Gastroesophageal sphincter (tissue), 4 donors: ENCODE results near the gene GMFB. TPM values are rescaled to one million over a fixed set of nuclear protein-coding genes. Genes with fewer than 3 reads are reported as not detected.
"Not testable (repeated sequence)": the region's sequence is repeated elsewhere in the genome, so short reads cannot be mapped to it uniquely, and the experiment has no call there.

Experiments
- ATAC-seq: fragments of 150-250 bp; one replicate; pipeline ENCODE4 v1.9.1; 2016; ENCODE audit warnings: mild to moderate bottlenecking, moderate library complexity
- H3K27ac ChIP-seq, 4 donors: fragments of 200-600 bp; sonication (generic) in 3 of 4; 1 replicate in 3 of 4; 2 replicates in 1 of 4; pipeline ENCODE4 v1.5.1; 2016 to 2019
- H3K27me3 ChIP-seq: fragments of 200-600 bp; sonication (generic); one replicate; pipeline ENCODE4 v1.5.1; 2019
- H3K36me3 ChIP-seq, 2 donors: fragments of 200-600 bp; sonication (generic); one replicate each; pipeline ENCODE4 v1.5.1; 2019; ENCODE audit warnings: control low read depth in 1 of 2
- H3K4me1 ChIP-seq, 3 donors: fragments of 200-600 bp; sonication (generic); 1 replicate in 2 of 3; 2 replicates in 1 of 3; pipeline ENCODE4 v1.5.1; 2016 to 2019; ENCODE audit warnings: control low read depth in 2 of 3
- H3K4me3 ChIP-seq, 2 donors: fragments of 200-600 bp; sonication (generic); one replicate each; pipeline ENCODE4 v1.5.1; 2019; ENCODE audit warnings: mild to moderate bottlenecking in 1 of 2, moderate library complexity in 1 of 2
- H3K9me3 ChIP-seq, 3 donors: fragments of 200-600 bp; sonication (generic); one replicate each; pipeline ENCODE4 v1.5.1; 2017 to 2019; ENCODE audit warnings: control low read depth in 2 of 3
- EP300 ChIP-seq: sonication (generic); formaldehyde crosslinking; IDR thresholded peaks from one replicate; pipeline ENCODE4 v1.6.1; 2017; ENCODE audit warnings: antibody characterized with exemption, mild to moderate bottlenecking
- POLR2A ChIP-seq, 2 donors: fragments of 450-650 bp; IDR thresholded peaks; one replicate each; pipeline ENCODE4 v1.6.1; 2017; ENCODE audit warnings: antibody characterized with exemption in 2 of 2, mild to moderate bottlenecking in 2 of 2, moderate library complexity in 1 of 2
- POLR2AphosphoS5 ChIP-seq: sonication (generic); formaldehyde crosslinking; IDR thresholded peaks from one replicate; pipeline ENCODE4 v1.6.1; 2017; ENCODE audit warnings: antibody characterized with exemption
- WGBS, 2 donors: methylation state at CpG; one replicate each; pipeline ENCODE4 v1.1.5; 2018; ENCODE audit warnings: low coverage in 1 of 2; 5-methylcytosine and 5-hydroxymethylcytosine counted together
- total RNA-seq, 4 donors: library from RNA; depleted of rRNA; stranded (reverse); fragments of >200 nt; gene quantifications; one replicate each; pipeline ENCODE4 v1.1.0, GENCODE V29; 2016
- TF ChIP-seq, protein P1 (sequence below), 4 experiments: fragments of 200-600 bp in 2 of 4; fragments of 450-650 bp in 2 of 4; sonication (generic) in 1 of 4; IDR thresholded peaks; one replicate each; pipeline ENCODE4 v1.5.1; 2017 to 2019; ENCODE audit warnings: antibody characterized with exemption in 4 of 4, mild to moderate bottlenecking in 2 of 4, moderate library complexity in 2 of 4

The GMFB gene
- total RNA-seq, 4 donors from 2014 or later = 40.0 to 43.7 (median 42.3) TPM

GRCh38 chr14:54440037-54440436 lies 48.7 kb downstream of the GMFB start:
- peaks cover 6 to 56% (median 8%) of the 10 kb centered on the region in 3 donors for H3K4me1 ChIP-seq
- no peaks in the 10 kb centered on the region for H3K9me3 ChIP-seq
- no peaks in the 10 kb centered on the region for H3K27me3 ChIP-seq
- ATAC-seq = no peak
- H3K36me3 ChIP-seq = no peaks in the 10 kb centered on the region
- TF ChIP-seq EP300 (no peak), POLR2A (IDR thresholded peaks at IDR 0.05) (no peak)
- peak overlapping the region; percentile 74 to 95 (median 94) for H3K27ac ChIP-seq
- H3K4me3 ChIP-seq = peak overlapping the region; percentile 60 to 67
- 23 to 46% methylated on average over 3 to 7 of the region's 7 CpGs for WGBS, 2 donors

DNA sequence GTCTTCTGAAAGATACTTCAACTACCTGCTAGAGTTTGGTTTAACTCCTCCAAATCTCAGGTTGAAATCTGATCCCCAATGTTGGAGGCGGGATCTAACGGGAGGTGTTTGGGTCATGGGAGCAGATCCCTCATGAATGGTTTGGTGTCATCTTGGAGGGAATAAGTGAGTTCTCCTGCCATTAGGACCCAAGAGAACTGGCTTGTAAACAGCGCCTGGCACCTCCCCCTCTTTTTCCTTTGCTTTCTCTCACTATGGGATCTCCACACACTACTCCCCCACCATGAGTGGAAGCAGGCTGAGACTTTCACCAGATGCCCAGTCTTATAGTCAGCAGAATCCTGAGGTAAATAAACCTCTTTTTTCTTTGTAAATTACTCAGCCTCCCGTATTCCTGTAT lies 50.1 kb downstream of the GMFB start:
- 84 to 88% methylated on average over 4 of the region's 4 CpGs for WGBS, 2 donors
- no peak overlapping the region for H3K4me3 ChIP-seq
- H3K27ac ChIP-seq = no peak overlapping the region
- H3K36me3 ChIP-seq = no peaks in the 10 kb centered on the region
- no peak for ATAC-seq
- H3K27me3 ChIP-seq = no peaks in the 10 kb centered on the region
- H3K9me3 ChIP-seq = no peaks in the 10 kb centered on the region
- peaks cover 6 to 66% (median 8%) of the 10 kb centered on the region in 3 donors for H3K4me1 ChIP-seq
- no peak for TF ChIP-seq EP300
- TF ChIP-seq, protein P1, sequence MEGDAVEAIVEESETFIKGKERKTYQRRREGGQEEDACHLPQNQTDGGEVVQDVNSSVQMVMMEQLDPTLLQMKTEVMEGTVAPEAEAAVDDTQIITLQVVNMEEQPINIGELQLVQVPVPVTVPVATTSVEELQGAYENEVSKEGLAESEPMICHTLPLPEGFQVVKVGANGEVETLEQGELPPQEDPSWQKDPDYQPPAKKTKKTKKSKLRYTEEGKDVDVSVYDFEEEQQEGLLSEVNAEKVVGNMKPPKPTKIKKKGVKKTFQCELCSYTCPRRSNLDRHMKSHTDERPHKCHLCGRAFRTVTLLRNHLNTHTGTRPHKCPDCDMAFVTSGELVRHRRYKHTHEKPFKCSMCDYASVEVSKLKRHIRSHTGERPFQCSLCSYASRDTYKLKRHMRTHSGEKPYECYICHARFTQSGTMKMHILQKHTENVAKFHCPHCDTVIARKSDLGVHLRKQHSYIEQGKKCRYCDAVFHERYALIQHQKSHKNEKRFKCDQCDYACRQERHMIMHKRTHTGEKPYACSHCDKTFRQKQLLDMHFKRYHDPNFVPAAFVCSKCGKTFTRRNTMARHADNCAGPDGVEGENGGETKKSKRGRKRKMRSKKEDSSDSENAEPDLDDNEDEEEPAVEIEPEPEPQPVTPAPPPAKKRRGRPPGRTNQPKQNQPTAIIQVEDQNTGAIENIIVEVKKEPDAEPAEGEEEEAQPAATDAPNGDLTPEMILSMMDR (IDR thresholded peaks at IDR 0.05) = no peak
- no peak for TF ChIP-seq POLR2A (IDR thresholded peaks at IDR 0.05)
- no peak for TF ChIP-seq POLR2AphosphoS5

DNA sequence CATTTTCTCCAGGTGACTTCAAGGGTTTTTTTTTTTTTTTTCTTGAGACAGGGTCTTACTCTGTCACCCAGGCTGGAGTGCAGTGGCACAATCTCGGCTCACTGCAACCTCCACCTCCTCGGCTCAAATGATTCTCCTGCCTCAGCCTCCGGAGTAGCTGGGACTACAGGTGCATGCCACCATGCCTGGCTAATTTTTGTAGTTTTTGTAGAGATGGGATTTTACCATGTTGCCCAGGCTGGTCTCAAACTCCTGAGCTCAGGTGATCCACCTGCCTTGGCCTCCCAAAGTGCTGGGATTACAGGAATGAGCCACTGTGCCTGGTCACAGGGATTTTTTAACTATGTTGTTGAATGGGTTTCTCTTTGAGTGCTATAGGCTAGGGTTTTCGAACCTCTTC lies 50.8 kb downstream of the GMFB start:
- peaks cover 6 to 74% (median 8%) of the 10 kb centered on the region in 3 donors for H3K4me1 ChIP-seq
- ATAC-seq, H3K9me3 ChIP-seq, H3K4me3 ChIP-seq, H3K27ac ChIP-seq, H3K36me3 ChIP-seq, H3K27me3 ChIP-seq: not testable (repeated sequence)
- 91 to 95% methylated on average over 2 to 4 of the region's 4 CpGs for WGBS, 2 donors

GRCh38 chr14:54435500-54435981 lies 53.2 kb downstream of the GMFB start:
- no peak overlapping the region for H3K27ac ChIP-seq
- WGBS, 2 donors = 60 to 78% methylated on average over 4 of the region's 4 CpGs

DNA sequence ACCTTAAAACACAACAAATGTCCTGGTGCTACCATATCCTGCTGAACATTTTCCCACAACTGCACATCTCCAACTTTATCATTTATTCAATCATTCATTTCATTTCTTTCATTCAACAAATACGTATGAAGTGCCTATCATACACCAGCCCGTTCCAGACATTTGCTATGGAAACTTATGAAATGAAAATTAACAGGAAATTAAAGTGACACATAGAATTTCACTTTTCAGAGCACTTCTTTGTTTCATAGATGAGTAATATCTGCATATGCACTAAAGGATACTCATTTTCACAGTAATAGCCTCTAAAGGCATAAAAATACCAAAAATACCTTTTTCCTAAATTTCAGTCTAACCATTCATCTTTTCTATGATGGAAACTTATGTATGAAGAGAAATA lies 60.3 kb downstream of the GMFB start:
- TF ChIP-seq EP300 (no peak), POLR2A (IDR thresholded peaks at IDR 0.05) (no peak), POLR2AphosphoS5 (no peak)
- TF ChIP-seq, protein P1 (IDR thresholded peaks at IDR 0.05) = no peak
- H3K36me3 ChIP-seq = peaks cover 5 to 75% of the 10 kb centered on the region in 2 donors
- no peak overlapping the region for H3K27ac ChIP-seq
- H3K27me3 ChIP-seq = no peaks in the 10 kb centered on the region
- H3K4me1 ChIP-seq = peaks cover 0 to 11% (median 0%) of the 10 kb centered on the region in 3 donors
- no peaks in the 10 kb centered on the region for H3K9me3 ChIP-seq
- no peak overlapping the region for H3K4me3 ChIP-seq
- WGBS, 2 donors = 89 to 100% methylated on average over 2 of the region's 2 CpGs
- no peak for ATAC-seq

More at GRCh38 chr14:54435500-54435981, 53.2 kb downstream of the GMFB start:
- H3K36me3 ChIP-seq = peaks cover 0 to 13% of the 10 kb centered on the region in 2 donors
- H3K4me1 ChIP-seq = peaks cover 6 to 71% (median 8%) of the 10 kb centered on the region in 3 donors
- no peak overlapping the region for H3K4me3 ChIP-seq
- TF ChIP-seq EP300 (no peak), POLR2AphosphoS5 (no peak), POLR2A (IDR thresholded peaks at IDR 0.05) (no peak)
- TF ChIP-seq, protein P1 (IDR thresholded peaks at IDR 0.05) = no peak
- H3K9me3 ChIP-seq = no peaks in the 10 kb centered on the region
- ATAC-seq = no peak
- H3K27me3 ChIP-seq = no peaks in the 10 kb centered on the region

- no peaks in the 10 kb centered on the region for H3K9me3 ChIP-seq
- no peak for ATAC-seq
- peaks cover 0 to 4% (median 0%) of the 10 kb centered on the region in 3 donors for H3K4me1 ChIP-seq
- H3K27me3 ChIP-seq = no peaks in the 10 kb centered on the region
- H3K27ac ChIP-seq = no peak overlapping the region
- TF ChIP-seq, protein P1 (IDR thresholded peaks at IDR 0.05) = no peak
- TF ChIP-seq POLR2A (IDR thresholded peaks at IDR 0.05) (no peak), EP300 (no peak), POLR2AphosphoS5 (no peak)
- H3K36me3 ChIP-seq = peaks cover 5 to 75% of the 10 kb centered on the region in 2 donors
- 56 to 80% methylated on average over 2 to 3 of the region's 3 CpGs for WGBS, 2 donors
- H3K4me3 ChIP-seq = no peak overlapping the region
Measured at GRCh38 chr14:54427871-54428270, 60.9 kb downstream of the GMFB start.
